Prostate gland (tissue), 2 donors: Measurements from ENCODE around the gene ZNF487. TPM values are rescaled to one million over a fixed set of nuclear protein-coding genes. Genes with fewer than 3 reads are reported as not detected.

Experiments
- DNase-seq: peaks from one replicate; pipeline ENCODE4 v3.0.0-alpha.2; 2019; ENCODE audit warnings: low spot score
- H3K27ac ChIP-seq, 2 donors: fragments of 200-600 bp; sonication (generic); 2 replicates each; pipeline ENCODE4 v1.5.1; 2017 to 2019
- H3K27me3 ChIP-seq: fragments of 200-600 bp; sonication (generic); replicated peaks from 2 replicates; pipeline ENCODE4 v1.5.1; 2019; ENCODE audit not compliant: insufficient read depth
- H3K36me3 ChIP-seq, 2 donors: fragments of 200-600 bp; sonication (generic); 1 replicate in 1 of 2; 2 replicates in 1 of 2; pipeline versions ENCODE4 v1.5.1 to v1.8.1; 2017 to 2019
- H3K4me1 ChIP-seq: fragments of 200-600 bp; sonication (generic); replicated peaks from 2 replicates; pipeline ENCODE4 v1.5.1; 2019
- H3K4me3 ChIP-seq, 2 donors: fragments of 200-600 bp; sonication (generic); 2 replicates each; pipeline ENCODE4 v1.5.1; 2017 to 2019
- H3K9me3 ChIP-seq: fragments of 200-600 bp; sonication (generic); 2 replicates; pipeline ENCODE4 v1.5.1; 2017
- CTCF ChIP-seq, 4 experiments: fragments of 200-600 bp in 2 of 4; fragments of 450-650 bp in 2 of 4; sonication (generic) in 2 of 4; IDR thresholded peaks; 1 replicate in 3 of 4; 2 replicates in 1 of 4; pipeline ENCODE4 v1.5.1; 2016 to 2019; ENCODE audit warnings: antibody characterized with exemption in 4 of 4, mild to moderate bottlenecking in 2 of 4, moderate library complexity in 2 of 4
- POLR2A ChIP-seq: fragments of 450-650 bp; IDR thresholded peaks from one replicate; pipeline ENCODE4 v1.6.1; 2016; ENCODE audit warnings: antibody characterized with exemption, mild to moderate bottlenecking
- POLR2AphosphoS5 ChIP-seq: sonication (generic); formaldehyde crosslinking; IDR thresholded peaks from one replicate; pipeline ENCODE4 v1.6.1; 2017; ENCODE audit warnings: antibody characterized with exemption
- WGBS: methylation state at CpG from one replicate; pipeline ENCODE4 v1.1.5; 2018; 5-methylcytosine and 5-hydroxymethylcytosine counted together
- intact Hi-C: fragments of 100-400 bp; cut with DNase I; formaldehyde crosslinking; loops from one replicate; pipeline ENCODE4 v1.14.2; 2022
- total RNA-seq, 2 donors: library from RNA; depleted of rRNA; stranded (reverse); fragments of >200 nt; gene quantifications; one replicate each; pipeline ENCODE4 v1.1.0, GENCODE V29; 2016

ZNF487 gene
- total RNA-seq, 2 donors from 2014 or later, result 6.6 to 12.5 TPM

- TF ChIP-seq CTCF (IDR thresholded peaks at IDR 0.05) (no peak), POLR2AphosphoS5 (no peak), POLR2A (no peak)
- Histone ChIP-seq H3K27me3 (no peaks in the 10 kb centered on the region), H3K9me3 (no peaks in the 10 kb centered on the region), H3K27ac (no peak overlapping the region), H3K4me1 (no peaks in the 10 kb centered on the region), H3K36me3 (no peaks in the 10 kb centered on the region), H3K4me3 (no peak overlapping the region)
- DNase-seq, result no peak
- WGBS, result 87% methylated on average over 12 of the region's 12 CpGs
- intact Hi-C loops, result no loop called here
Observed at GRCh38 chr10:43427166-43427825, 9.6 kb upstream of the ZNF487 start.

- 94% methylated on average over 8 of the region's 8 CpGs for WGBS
- intact Hi-C loops, result no loop called here
- no peaks in the 10 kb centered on the region for H3K27me3 ChIP-seq
- H3K4me3 ChIP-seq, result no peak overlapping the region
- DNase-seq, result no peak
- H3K9me3 ChIP-seq, result no peaks in the 10 kb centered on the region
- H3K27ac ChIP-seq, result no peak overlapping the region
- no peak for TF ChIP-seq CTCF (IDR thresholded peaks at IDR 0.05)
- TF ChIP-seq POLR2AphosphoS5, result no peak
- TF ChIP-seq POLR2A, result no peak
- no peaks in the 10 kb centered on the region for H3K4me1 ChIP-seq
- no peaks in the 10 kb centered on the region for H3K36me3 ChIP-seq
Observed at GRCh38 chr10:43430926-43431663, 5.8 kb upstream of the ZNF487 start.

- 8% methylated on average over 30 of the region's 30 CpGs for WGBS
Observed at GRCh38 chr10:43437141-43437870, 395 bp downstream of the ZNF487 start.

GRCh38 chr10:43440463-43441134, 3.7 kb downstream of the ZNF487 start:
- H3K4me3 ChIP-seq, result no peak overlapping the region
- intact Hi-C loops, result no loop called here
- no peaks in the 10 kb centered on the region for H3K36me3 ChIP-seq
- no peak for DNase-seq
- no peak overlapping the region for H3K27ac ChIP-seq
- TF ChIP-seq POLR2A (no peak), CTCF (IDR thresholded peaks at IDR 0.05) (no peak), POLR2AphosphoS5 (no peak)
- whole genome bisulfite sequencing, result 91% methylated on average over 5 of the region's 5 CpGs
- no peaks in the 10 kb centered on the region for H3K9me3 ChIP-seq
- H3K4me1 ChIP-seq, result no peaks in the 10 kb centered on the region
- H3K27me3 ChIP-seq, result no peaks in the 10 kb centered on the region

More at GRCh38 chr10:43437141-43437870, 395 bp downstream of the ZNF487 start:
- DNase-seq, result no peak
- intact Hi-C loops, result loop anchor here (2.0 kb wide), 1 partner anchor 17 kb away; no protein-coding TSS in a partner anchor
- Histone ChIP-seq H3K27me3 (no peaks in the 10 kb centered on the region), H3K4me3 (peak overlapping the region; percentile 62 to 82), H3K4me1 (no peaks in the 10 kb centered on the region), H3K27ac (peak overlapping the region; percentile 94 to 97), H3K36me3 (no peaks in the 10 kb centered on the region), H3K9me3 (no peaks in the 10 kb centered on the region)
- no peak for TF ChIP-seq POLR2AphosphoS5
- TF ChIP-seq POLR2A, result no peak
- TF ChIP-seq CTCF (IDR thresholded peaks at IDR 0.05), result no peak
